ENCODE data around the gene BIN1.

GRCh38 chr2:127034883-127035611, 71.9 kb downstream of the BIN1 start:
- TF ChIP-seq EZH2 (IDR thresholded peaks at IDR 0.05) (no peak), POLR2AphosphoS5 (IDR thresholded peaks at IDR 0.05; ENCODE audit: borderline replicate concordance, low read depth, low read length) (no peak)
